GM18505 (cell line): ENCODE results near the gene GOLM1.
"Not testable (repeated sequence)": the region's sequence is repeated elsewhere in the genome, so short reads cannot be mapped to it uniquely, and the experiment has no call there.

ENCODE experiments used
- ATAC-seq: cut with Tn5 transposase; IDR thresholded peaks from one replicate; pipeline ENCODE4 v1.9.1; 2021; ENCODE audit not compliant: unreplicated experiment
- POLR2A ChIP-seq: IDR thresholded peaks from 4 replicates; pipeline ENCODE4 v1.6.1; 2011; ENCODE audit warnings: borderline replicate concordance; ENCODE audit not compliant: insufficient read depth, insufficient read length; ENCODE audit errors: extremely low read depth

The GOLM1 gene

DNA sequence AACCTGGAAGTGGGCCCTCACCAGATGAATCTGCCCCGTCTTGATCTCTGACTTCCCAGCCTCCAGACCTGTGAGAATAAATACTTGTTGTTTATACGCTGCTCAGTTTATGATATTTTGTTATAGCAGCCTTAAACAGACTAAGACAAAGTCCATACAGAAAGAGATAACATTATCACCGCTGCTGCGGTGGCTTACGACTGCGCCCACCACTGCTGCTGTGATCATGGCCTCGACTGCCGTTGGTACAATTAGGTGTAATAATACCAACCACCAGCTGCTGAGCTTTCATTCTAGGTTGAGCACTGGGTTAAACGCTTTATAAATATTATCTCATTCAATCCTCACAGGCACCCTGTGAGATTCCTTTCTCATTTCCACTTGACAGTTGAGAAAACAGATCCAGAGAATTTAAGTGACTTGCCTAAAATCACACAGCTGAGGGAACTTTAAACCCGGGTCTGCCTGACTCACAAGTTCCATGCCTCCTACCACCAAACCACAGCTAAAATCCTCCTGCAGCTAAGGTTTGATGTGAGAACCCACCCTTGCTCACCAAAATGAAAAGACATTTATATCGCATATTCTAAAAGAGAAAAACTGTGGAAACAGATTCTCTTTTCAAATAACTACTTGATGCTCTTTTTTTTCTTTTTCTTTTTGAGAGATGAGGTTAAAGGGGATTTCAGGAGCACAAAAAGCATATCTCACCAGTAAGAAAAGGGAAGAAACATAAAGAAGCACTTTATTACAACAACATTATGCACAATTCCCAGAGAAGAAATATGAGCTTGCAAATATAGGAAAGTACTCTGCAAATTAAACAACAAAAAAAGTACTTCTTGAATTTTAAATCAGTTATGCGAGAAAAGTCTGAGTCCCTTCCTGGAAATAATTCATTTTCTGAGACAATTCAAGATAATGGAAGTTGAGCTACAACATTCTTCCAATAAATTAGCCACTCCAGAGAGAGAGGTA is 23.9 kb downstream of the GOLM1 start:
- no peak for ATAC-seq
- no peak for TF ChIP-seq POLR2A

DNA sequence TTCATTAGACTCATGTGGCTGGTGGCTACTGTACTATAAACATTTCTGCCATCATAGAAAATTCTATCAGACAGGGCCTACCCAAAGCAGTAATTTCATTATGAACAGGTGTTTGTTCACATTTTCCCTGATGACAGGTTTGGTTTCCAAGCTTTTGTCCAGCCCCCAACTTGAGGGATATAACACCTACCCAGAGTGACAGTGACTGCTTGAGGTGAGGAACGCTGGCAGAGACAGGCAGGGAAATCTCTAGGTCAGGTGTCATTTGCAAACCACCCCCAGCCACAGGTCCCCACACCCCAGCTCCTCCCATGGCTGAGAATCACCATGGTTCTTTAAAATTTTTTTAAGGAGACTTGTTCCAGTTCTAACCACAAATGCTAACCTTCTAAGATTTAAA is 25.5 kb downstream of the GOLM1 start:
- TF ChIP-seq POLR2A, result no peak
- ATAC-seq, result no peak

DNA sequence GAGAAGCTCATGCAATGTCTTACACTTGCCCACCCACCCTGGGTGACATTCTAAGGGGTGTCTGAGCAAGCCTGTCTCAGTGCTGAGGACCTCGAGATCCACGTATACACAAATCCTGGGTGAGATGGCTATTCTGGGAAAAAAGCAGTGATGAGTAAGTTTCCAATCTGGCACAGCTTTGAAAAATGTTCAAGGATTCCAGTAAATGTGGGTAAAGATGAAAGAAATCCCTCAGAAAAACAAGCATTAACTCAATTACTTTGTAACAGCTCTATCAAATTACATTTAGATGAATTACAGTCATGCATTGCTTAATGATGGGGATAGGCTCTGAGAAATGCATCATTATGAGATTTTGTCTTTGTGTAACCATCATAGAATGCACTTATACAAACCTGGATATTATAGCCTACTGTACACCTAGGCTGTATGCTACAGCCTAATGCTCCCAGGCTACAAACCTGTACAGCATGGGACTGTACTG is 26.9 kb downstream of the GOLM1 start:
- no peak for ATAC-seq
- no peak for TF ChIP-seq POLR2A

DNA sequence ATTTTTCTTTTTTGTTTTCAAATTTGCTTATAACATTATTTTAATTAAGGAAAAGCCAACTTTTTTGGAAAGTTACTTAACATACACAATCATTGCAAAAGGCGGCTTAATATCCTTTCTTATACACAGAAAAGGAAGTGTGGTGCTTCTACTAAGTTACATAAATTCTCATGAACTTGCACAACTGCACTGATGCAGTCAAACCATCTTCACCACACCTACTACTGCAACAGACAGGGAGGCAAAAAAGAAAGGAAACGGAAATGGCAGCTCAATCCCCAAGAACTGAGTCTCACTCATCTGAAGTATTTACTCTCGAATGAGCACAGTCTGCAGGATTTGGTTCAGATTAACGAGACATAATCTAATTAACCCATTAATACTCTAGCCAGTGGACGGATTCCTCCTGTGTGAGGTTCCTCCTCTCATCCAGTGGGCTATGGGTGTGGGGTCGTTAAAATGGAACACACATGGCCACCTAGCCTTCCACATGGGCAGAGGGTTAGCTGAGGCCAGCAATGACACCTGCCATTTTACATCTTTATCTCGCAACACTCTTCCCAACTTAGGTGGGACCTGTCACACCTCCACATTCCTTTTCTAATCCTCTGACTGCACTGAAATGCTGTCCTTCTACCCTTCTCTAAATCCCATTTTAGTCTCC is 30.0 kb downstream of the GOLM1 start:
- ATAC-seq, result no peak
- TF ChIP-seq POLR2A, result no peak

DNA sequence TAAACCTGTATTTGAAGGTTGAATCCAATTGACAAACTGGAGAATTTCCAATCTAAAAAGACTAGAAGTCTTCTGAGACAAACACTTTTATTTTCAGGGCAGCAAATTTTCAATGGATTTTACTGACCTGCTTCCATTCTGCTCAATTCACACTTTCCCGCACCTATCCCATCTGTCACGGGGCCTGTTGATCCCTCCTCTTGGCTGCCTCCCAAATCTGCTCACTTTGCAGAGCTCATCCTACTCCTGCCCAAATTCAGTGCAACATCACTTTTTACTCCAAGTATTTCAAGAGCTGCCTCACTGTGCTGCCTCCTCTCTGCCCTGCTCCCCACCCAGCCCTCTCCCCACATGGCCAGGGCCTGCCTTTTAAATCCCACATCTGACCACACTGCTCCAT is 35.1 kb downstream of the GOLM1 start:
- ATAC-seq, result no peak
- TF ChIP-seq POLR2A, result no peak

DNA sequence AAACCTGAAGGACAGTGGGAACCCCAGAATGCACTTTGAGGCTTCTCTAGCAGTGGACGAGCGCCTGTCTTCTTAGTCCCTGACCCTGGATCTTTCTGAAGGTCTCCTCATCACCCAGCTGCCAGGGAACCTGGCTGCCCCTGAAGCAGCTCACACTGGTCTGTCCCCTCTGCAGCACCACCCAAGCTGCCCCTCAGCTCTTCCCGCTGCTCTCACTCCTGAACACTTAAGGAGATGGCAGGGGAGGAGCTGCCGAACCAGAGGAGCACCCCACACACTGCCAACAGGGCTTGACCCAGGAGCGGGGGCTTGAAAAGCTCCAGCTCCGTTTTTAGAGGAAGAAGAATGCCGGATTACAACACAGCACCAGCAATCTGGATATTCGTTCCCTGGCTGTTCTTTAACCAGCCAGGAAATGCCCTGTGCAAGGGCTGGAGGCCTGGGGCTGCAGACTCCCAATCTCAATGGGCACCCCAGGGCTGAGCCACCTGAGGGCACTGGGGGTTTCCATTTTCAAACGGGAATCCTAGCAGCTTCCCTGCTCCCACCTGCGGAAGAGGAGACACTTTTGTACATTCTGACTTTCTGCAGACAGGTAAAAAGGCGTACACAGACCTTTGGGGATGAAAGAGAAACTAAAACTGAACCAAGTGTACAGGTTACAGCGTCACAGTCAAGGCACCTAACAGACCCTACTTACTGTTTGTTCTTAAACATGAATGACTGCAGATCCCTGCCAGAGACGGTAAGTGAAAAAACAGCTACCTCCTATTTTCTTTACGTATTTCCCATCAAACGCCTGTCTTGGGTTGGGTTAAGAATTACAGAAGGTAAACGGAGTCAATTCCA is 36.3 kb downstream of the GOLM1 start:
- TF ChIP-seq POLR2A, result no peak
- ATAC-seq, result no peak

DNA sequence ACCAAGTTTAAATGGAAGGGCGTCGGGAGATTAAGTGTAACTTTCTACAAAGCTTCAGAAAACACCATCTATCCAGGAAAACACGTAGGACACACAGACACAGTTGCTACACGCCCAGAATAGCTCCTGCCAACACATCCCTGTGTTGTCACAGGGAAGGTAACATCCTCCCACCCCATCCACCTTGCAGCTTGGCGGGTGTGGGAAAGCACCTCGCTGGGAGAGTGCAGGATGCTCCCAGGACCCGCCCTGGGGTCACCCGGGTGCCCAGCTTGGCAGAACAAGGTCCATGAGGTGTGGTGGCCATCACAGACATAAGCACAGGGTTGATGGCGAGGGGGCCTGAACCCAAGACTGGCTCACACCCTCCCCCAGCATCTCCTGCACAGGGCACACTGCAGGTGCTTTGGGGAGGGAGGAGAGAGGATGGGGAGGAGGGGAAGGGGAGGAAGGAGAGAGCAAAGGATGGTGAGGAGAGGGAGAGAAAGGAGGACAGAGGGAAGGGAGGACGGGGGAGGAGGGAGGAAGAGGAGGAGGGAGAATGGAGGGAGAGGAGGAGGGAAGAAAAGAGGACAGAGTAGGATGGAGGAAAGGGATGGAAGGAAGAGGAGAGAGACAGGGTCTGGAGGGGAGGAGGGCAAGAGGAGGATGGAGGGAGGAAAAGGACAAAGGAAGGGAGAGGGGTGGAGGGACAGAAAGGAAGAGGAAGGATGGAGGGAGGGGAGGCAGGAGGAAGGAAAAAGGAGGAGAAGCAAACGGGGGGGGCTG is 37.2 kb downstream of the GOLM1 start:
- no peak for ATAC-seq
- no peak for TF ChIP-seq POLR2A

DNA sequence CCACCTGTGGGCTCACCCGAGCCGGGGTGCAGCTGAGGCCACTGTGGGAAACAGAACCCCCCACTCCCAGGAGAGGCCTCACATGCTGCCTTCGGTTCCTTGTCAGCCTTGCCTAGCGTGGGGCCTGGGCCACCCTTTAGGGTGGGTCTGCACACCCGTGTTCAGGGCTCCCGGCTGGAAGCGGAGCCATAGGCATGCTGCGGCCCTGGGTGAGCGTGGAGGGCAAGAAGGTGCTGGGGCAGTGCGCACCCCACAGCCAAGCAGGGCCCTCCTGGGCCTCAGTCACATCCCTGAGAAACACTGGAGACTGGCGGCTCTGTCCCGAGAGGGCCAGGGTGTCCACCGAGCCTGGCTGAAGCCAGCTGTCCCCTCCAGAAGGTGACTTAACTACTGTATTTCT is 41.9 kb downstream of the GOLM1 start:
- ATAC-seq, result no peak
- TF ChIP-seq POLR2A, result no peak

DNA sequence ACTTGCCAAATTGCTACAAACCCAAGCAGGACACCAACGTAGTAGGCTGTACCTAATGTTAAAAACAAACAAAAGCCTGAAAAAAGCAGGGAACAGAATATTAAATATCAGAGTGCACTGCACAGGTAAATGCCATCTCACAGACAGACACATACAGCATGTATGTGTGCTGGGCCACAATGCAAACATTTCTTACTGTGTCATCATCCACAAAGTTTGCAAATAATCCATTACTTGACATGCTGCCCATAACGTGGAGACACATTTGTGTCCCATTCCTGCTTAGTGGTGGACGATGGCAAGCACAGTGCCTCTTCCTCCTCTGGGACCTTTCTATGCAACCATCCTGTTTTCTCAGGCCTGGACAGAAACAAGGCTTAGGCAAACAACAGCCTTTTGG is 44.7 kb downstream of the GOLM1 start:
- no peak for ATAC-seq
- TF ChIP-seq POLR2A, result no peak

DNA sequence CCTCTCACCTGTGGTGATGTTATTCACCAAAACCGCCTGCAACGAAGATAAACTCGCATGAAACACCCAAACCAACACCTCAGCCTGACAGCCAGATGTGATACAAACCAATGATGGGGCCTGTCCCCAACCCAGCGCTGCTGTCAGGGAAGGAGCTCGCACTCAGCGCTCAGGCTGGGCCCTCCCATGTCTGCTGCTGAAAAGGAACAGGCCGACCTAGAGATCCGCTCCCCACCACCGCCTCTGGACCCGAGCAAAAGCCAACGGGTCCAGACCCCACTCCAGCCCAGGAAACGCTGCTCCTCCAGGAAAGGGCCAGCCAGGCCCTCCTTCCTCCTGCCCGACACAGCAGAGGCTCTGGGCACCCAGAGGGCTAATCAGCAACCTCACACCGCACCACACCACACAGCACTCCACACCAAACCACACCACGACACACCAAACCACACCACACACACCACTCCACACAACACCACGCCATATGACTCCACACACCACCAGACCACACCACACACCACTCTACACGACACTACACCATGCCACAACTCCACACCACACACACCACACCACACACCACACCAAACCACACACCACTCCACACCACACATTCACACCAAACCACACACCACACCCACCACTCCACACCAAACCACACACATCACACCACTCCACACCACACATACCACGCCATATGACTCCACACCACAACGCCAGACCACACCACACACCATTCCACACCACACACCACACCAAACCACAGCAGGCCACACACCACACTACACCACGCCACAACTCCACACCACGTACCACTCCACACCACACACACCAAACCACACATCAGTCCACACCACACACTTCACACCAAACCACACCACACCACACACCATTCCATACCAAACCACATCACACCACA is 46.5 kb downstream of the GOLM1 start:
- TF ChIP-seq POLR2A, result no peak

DNA sequence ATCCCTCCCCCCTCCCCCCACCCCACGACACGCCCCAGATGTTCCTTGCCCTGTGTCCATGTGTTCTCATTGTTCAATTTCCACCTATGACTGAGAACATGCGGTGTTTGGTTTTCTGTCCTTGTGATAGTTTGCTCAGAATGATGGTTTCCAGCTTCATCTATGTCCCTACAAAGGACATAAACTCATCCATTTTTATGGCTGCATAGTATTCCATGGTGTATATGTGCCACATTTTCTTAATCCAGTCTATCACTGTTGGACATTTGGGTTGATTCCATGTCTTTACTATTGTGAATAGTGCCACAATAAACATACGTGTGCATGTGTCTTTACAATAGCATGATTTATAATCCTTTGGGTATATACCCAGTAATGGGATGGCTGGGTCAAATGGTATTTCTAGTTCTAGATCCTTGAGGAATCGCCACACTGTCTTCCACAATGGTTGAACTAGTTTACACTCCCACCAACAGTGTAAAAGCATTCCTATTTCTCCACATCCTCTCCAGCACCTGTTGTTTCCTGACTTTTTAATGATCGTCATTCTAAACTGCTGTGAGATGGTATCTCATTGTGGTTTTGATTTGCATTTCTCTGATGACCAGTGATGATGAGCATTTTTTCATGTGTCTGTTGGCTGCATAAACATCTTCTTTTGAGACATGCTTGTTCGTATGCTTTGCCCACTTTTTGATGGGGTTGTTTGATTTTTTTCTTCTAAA is 51.2 kb downstream of the GOLM1 start:
- not testable (repeated sequence) for ATAC-seq

More for the DNA sequence above, 46.5 kb downstream of the GOLM1 start:
- ATAC-seq, result no peak
